Measurements from ENCODE around the gene FOXJ1.

The FOXJ1 gene

GRCh38 chr17:76178124-76178523 is 37.1 kb upstream of the FOXJ1 start:
- no peak for TF ChIP-seq ZNF8 (CRISPR knock-in tag; IDR thresholded peaks at IDR 0.05)
- no peak for TF ChIP-seq POU6F1 (CRISPR knock-in tag; IDR thresholded peaks at IDR 0.05; ENCODE audit: borderline replicate concordance, low read depth)
- no peak for TF ChIP-seq OSR1 (CRISPR knock-in tag; IDR thresholded peaks at IDR 0.05)
- no peak for TF ChIP-seq PPARA (CRISPR knock-in tag; IDR thresholded peaks at IDR 0.05; ENCODE audit: borderline replicate concordance)
- no peak for ATAC-seq

- no peak for TF ChIP-seq CSRNP3 (CRISPR knock-in tag; IDR thresholded peaks at IDR 0.05)
- no peak for TF ChIP-seq GLIS3 (CRISPR knock-in tag; IDR thresholded peaks at IDR 0.05)
- TF ChIP-seq ISL1 (CRISPR knock-in tag; IDR thresholded peaks at IDR 0.05): no peak
- no peak for TF ChIP-seq CSDC2 (CRISPR knock-in tag; IDR thresholded peaks at IDR 0.05)
- no peak for TF ChIP-seq OSR1 (CRISPR knock-in tag; IDR thresholded peaks at IDR 0.05)
- TF ChIP-seq TCF4 (CRISPR knock-in tag; IDR thresholded peaks at IDR 0.05; ENCODE audit: borderline replicate concordance): no peak
- no peak for TF ChIP-seq BACH2 (CRISPR knock-in tag; IDR thresholded peaks at IDR 0.05; ENCODE audit: borderline replicate concordance)
- no peak for TF ChIP-seq ZNF8 (CRISPR knock-in tag; IDR thresholded peaks at IDR 0.05)
- TF ChIP-seq ZNF565 (CRISPR knock-in tag; conservative IDR thresholded peaks at IDR 0.05; ENCODE audit: low read depth): no peak
- TF ChIP-seq TSHZ2 (CRISPR knock-in tag; IDR thresholded peaks at IDR 0.05): no peak
- no peak for TF ChIP-seq ZFP30 (CRISPR knock-in tag; IDR thresholded peaks at IDR 0.05)
- TF ChIP-seq CREB5 (CRISPR knock-in tag; IDR thresholded peaks at IDR 0.05; ENCODE audit: low read depth): no peak
- no peak for TF ChIP-seq PATZ1 (CRISPR knock-in tag; IDR thresholded peaks at IDR 0.05; ENCODE audit: borderline replicate concordance)
- no peak for TF ChIP-seq ARNTL (CRISPR knock-in tag; IDR thresholded peaks at IDR 0.05; ENCODE audit: borderline replicate concordance, low read depth)
- no peak for TF ChIP-seq ZC3H10 (CRISPR knock-in tag; IDR thresholded peaks at IDR 0.05)
- ATAC-seq: no peak; the same call in 2 of the 3 replicates
Observed at GRCh38 chr17:76176701-76177574, 35.9 kb upstream of the FOXJ1 start.

GRCh38 chr17:76174037-76174436 is 33.0 kb upstream of the FOXJ1 start:
- ATAC-seq: no peak
- no peak for TF ChIP-seq ISL1 (CRISPR knock-in tag; IDR thresholded peaks at IDR 0.05)
- TF ChIP-seq TSHZ2 (CRISPR knock-in tag; IDR thresholded peaks at IDR 0.05): no peak
- TF ChIP-seq TCF4 (CRISPR knock-in tag; IDR thresholded peaks at IDR 0.05; ENCODE audit: borderline replicate concordance): no peak
- no peak for TF ChIP-seq CREB5 (CRISPR knock-in tag; IDR thresholded peaks at IDR 0.05; ENCODE audit: low read depth)
- no peak for TF ChIP-seq ESRRG (CRISPR knock-in tag; IDR thresholded peaks at IDR 0.05)
- no peak for TF ChIP-seq PPARA (CRISPR knock-in tag; IDR thresholded peaks at IDR 0.05; ENCODE audit: borderline replicate concordance)
- TF ChIP-seq OSR1 (CRISPR knock-in tag; IDR thresholded peaks at IDR 0.05): no peak
- TF ChIP-seq ZNF8 (CRISPR knock-in tag; IDR thresholded peaks at IDR 0.05): no peak
- no peak for TF ChIP-seq GLIS3 (CRISPR knock-in tag; IDR thresholded peaks at IDR 0.05)
- TF ChIP-seq ZFP30 (CRISPR knock-in tag; IDR thresholded peaks at IDR 0.05): no peak
- TF ChIP-seq POU6F1 (CRISPR knock-in tag; IDR thresholded peaks at IDR 0.05; ENCODE audit: borderline replicate concordance, low read depth): no peak

Measured in SK-N-SH treated with all-trans-retinoic acid at 6 μM for 48 hours (cell line).